Epithelial cell of esophagus (primary cell): Measurements from ENCODE around the gene UCP3.

Experiments used
- DNase-seq: peaks from one replicate; pipeline ENCODE4 v3.0.0; 2010; ENCODE audit warnings: low read depth
- H3K4me3 ChIP-seq: 2 replicates; pipeline ENCODE4 v1.5.1; 2011; ENCODE audit warnings: mild to moderate bottlenecking, low read length, control low read depth
- TF ChIP-seq, protein P1 (sequence below): IDR thresholded peaks from 2 replicates; pipeline ENCODE4 v1.5.1; 2011; ENCODE audit warnings: low read depth, mild to moderate bottlenecking, low read length, control low read depth, inconsistent platforms; ENCODE audit not compliant: insufficient read depth; ENCODE audit errors: missing control alignments

Gene UCP3

GRCh38 chr11:74043450-74043849, 34.6 kb upstream of the UCP3 start:
- H3K4me3 ChIP-seq, result no peak overlapping the region
- no peak for DNase-seq
- TF ChIP-seq, protein P1, sequence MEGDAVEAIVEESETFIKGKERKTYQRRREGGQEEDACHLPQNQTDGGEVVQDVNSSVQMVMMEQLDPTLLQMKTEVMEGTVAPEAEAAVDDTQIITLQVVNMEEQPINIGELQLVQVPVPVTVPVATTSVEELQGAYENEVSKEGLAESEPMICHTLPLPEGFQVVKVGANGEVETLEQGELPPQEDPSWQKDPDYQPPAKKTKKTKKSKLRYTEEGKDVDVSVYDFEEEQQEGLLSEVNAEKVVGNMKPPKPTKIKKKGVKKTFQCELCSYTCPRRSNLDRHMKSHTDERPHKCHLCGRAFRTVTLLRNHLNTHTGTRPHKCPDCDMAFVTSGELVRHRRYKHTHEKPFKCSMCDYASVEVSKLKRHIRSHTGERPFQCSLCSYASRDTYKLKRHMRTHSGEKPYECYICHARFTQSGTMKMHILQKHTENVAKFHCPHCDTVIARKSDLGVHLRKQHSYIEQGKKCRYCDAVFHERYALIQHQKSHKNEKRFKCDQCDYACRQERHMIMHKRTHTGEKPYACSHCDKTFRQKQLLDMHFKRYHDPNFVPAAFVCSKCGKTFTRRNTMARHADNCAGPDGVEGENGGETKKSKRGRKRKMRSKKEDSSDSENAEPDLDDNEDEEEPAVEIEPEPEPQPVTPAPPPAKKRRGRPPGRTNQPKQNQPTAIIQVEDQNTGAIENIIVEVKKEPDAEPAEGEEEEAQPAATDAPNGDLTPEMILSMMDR, result no peak

GRCh38 chr11:74037309-74037708, 28.4 kb upstream of the UCP3 start:
- no peak overlapping the region for H3K4me3 ChIP-seq
- TF ChIP-seq, protein P1, result no peak
- peak; percentile 75 for DNase-seq

DNA sequence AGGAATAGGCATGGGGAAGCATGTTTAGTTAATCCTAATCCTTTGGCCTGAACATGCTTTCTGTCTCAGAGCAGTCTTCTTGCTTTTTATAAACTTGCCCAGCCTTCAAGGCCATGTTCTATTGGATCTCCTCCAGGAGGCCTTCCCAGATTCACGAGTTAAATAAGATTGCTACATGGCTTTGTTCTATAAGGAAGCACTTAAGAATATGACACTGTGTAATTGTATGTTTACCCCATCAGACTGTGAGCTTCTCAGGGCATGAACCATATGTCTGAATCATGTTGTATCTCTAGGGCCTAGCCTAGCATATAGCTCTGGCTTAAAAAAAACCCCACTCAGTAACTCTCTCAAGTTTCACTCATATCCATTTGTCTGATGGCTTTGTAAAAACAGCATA, 26.4 kb upstream of the UCP3 start:
- no peak overlapping the region for H3K4me3 ChIP-seq
- TF ChIP-seq, protein P1, result no peak
- peak; percentile 78 for DNase-seq

- DNase-seq, result no peak
- no peak overlapping the region for H3K4me3 ChIP-seq
- TF ChIP-seq, protein P1, result no peak
These were observed 24.2 kb upstream of the UCP3 start for GRCh38 chr11:74033046-74033445.

DNA sequence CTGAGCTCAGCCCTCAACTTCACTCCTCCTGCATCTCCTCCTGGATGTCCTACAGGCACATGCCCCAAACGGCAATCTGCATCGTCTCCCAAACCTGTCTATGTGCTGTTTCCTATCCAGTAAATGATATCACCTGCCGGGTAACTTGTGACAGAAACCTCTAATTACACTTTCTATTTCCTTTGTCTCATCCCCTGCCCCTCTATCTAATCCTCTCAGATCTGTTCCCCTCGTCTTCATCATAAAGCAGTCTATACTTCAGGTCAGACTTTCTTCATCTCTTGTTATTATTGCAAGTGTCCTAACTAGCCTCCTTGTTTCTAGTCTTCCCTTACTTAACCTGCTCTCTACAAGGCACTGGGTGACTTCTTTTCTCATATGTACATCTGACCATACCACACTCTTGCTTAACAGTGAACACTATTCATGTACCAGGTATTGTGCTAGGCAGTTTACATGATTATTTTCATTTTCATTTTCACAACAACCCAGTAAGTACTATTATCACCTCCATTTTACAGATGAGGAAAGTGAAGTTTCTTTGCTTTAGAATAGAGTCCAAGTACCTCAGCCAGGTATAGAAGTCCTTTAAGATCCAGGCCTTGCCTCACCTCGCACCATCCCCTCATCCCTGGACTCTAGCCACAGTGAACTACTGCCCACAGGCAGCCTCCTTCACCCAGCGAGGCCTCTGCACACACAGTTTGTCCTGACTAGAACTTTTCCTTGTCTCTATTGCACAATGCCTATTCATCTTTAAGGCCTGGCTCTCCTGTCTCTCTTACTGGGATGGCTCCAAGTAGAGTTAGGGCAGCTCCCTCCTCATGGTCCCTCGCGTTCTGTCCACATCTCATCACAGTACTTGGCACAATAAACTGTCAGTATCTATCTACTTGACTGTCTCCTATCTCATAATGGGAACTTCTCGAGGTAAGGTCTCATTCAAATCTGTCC, 22.1 kb upstream of the UCP3 start:
- TF ChIP-seq, protein P1, result no peak
- H3K4me3 ChIP-seq, result no peak overlapping the region
- DNase-seq, result no peak

GRCh38 chr11:74025467-74026166, 16.7 kb upstream of the UCP3 start:
- TF ChIP-seq, protein P1, result no peak
- H3K4me3 ChIP-seq, result no peak overlapping the region
- peak; percentile 68 for DNase-seq
